HepG2 (cell line): ENCODE measurements around the gene HS6ST1. TPM values are rescaled to one million over a fixed set of nuclear protein-coding genes. Genes with fewer than 3 reads are reported as not detected.

Source experiments
- ATAC-seq: fragments of 200-7000 bp; cut with Tn5 transposase; 3 replicates; pipeline ENCODE4 v1.9.1; 2020; ENCODE audit warnings: mild to moderate bottlenecking, moderate library complexity
- BruUV-seq: library from RNA; stranded (reverse); fragments of 400-500 nt; replicated peaks from 2 replicates; lab custom pipeline; 2021; lab: Mats Ljungman, UMichigan
- CTCF ChIA-PET: fragments of 300-600 bp; formaldehyde crosslinking; extraction: SDS; loops from one replicate; lab custom pipeline; 2021; ENCODE audit warnings: low total read pairs, inconsistent platforms, low intra/inter-chr PET ratio; lab: Yijun Ruan, JAX
- POLR2A ChIA-PET: fragments of 350-600 bp; sonication (Branson Sonifier 250); formaldehyde crosslinking; loops from one replicate; lab custom pipeline; 2020; ENCODE audit warnings: antibody characterized with exemption, inconsistent platforms; lab: Yijun Ruan, JAX
- DNase-seq: peaks from one replicate; pipeline ENCODE4 v3.0.0-alpha.2; 2015; ENCODE audit warnings: low spot score
- FAIRE-seq: peaks from 3 replicates; lab custom pipeline; 2011; peaks lifted over from hg19 to GRCh38; lab: Jason Lieb, UNC
- H2AFZ ChIP-seq: one replicate; pipeline ENCODE4 v1.6.1; 2011; ENCODE audit warnings: low read length, inconsistent platforms
- H3K27ac ChIP-seq: fragments of 300-600 bp; 3 replicates; pipeline ENCODE4 v1.8.0; 2011; ENCODE audit warnings: mixed run types, mild to moderate bottlenecking, mixed read lengths, low read length, inconsistent platforms; ENCODE audit not compliant: insufficient read depth; ENCODE audit errors: extremely low read length
- H3K27me3 ChIP-seq, 2 experiments: fragments of 200-600 bp in 1 of 2; 2 replicates in 1 of 2; 3 replicates in 1 of 2; pipeline versions ENCODE4 v1.6.0 to v1.8.0; 2011; ENCODE audit warnings: low read length in 2 of 2, mild to moderate bottlenecking in 2 of 2, moderate library complexity in 2 of 2, inconsistent platforms in 1 of 2; ENCODE audit not compliant: insufficient read depth in 2 of 2, control insufficient read depth in 1 of 2
- H3K36me3 ChIP-seq, 2 experiments: fragments of 200-600 bp in 1 of 2; replicated peaks in 1 of 2; 2 replicates in 1 of 2; 3 replicates in 1 of 2; pipeline versions ENCODE4 v1.5.1 to v1.8.0; 2011; ENCODE audit warnings: low read length in 2 of 2, inconsistent platforms in 1 of 2; ENCODE audit not compliant: insufficient read depth in 2 of 2, control insufficient read depth in 1 of 2
- H3K4me1 ChIP-seq: 2 replicates; pipeline ENCODE4 v1.5.1; 2012; ENCODE audit warnings: low read length, inconsistent platforms; ENCODE audit not compliant: insufficient read depth
- H3K4me2 ChIP-seq: 2 replicates; pipeline ENCODE4 v1.6.0; 2011; ENCODE audit warnings: low read depth, low read length, inconsistent platforms
- H3K4me3 ChIP-seq, 3 experiments: fragments of 200-600 bp in 1 of 3; sonication (generic), shearing (Covaris generic) in 1 of 3; replicated peaks in 1 of 3; 2 replicates each; pipeline ENCODE4 v1.5.1; 2011 to 2016; ENCODE audit warnings: low read length in 3 of 3, inconsistent platforms in 2 of 3, low read depth in 2 of 3, mild to moderate bottlenecking in 2 of 3, control low read depth in 1 of 3, mixed read lengths in 1 of 3; ENCODE audit not compliant: insufficient read depth in 1 of 3
- H3K79me2 ChIP-seq: one replicate; pipeline ENCODE4 v1.6.1; 2011; ENCODE audit warnings: low read length, inconsistent platforms; ENCODE audit not compliant: insufficient read depth
- H3K9ac ChIP-seq: 2 replicates; pipeline ENCODE4 v1.6.0; 2011; ENCODE audit warnings: mild to moderate bottlenecking, low read depth, low read length, inconsistent platforms; ENCODE audit not compliant: insufficient read depth
- H3K9me3 ChIP-seq: 2 replicates; pipeline ENCODE4 v1.5.1; 2012; ENCODE audit warnings: mild to moderate bottlenecking, low read length
- H4K20me1 ChIP-seq: 2 replicates; pipeline ENCODE4 v1.6.0; 2011; ENCODE audit warnings: inconsistent platforms, mild to moderate bottlenecking, low read length, moderate library complexity; ENCODE audit not compliant: insufficient read depth
- ATRX ChIP-seq: sonication (generic); formaldehyde crosslinking; IDR thresholded peaks from 2 replicates; pipeline ENCODE4 v1.4.0; 2020; ENCODE audit warnings: missing genetic modification reagents, borderline replicate concordance
- BRF2 ChIP-seq: sonication (generic); formaldehyde crosslinking; IDR thresholded peaks from 2 replicates; pipeline ENCODE4 v1.8.1; 2022; ENCODE audit warnings: mild to moderate bottlenecking, missing genetic modification reagents
- ELF1 ChIP-seq: sonication (generic); formaldehyde crosslinking; IDR thresholded peaks from 2 replicates; pipeline ENCODE4 v1.4.0; 2020; ENCODE audit warnings: missing genetic modification reagents
- MXD1 ChIP-seq: sonication (generic); formaldehyde crosslinking; IDR thresholded peaks from 2 replicates; pipeline ENCODE4 v1.4.0; 2020; ENCODE audit warnings: mild to moderate bottlenecking, missing genetic modification reagents
- NFE2L2 ChIP-seq: fragments of 150-350 bp; IDR thresholded peaks from 2 replicates; pipeline ENCODE4 v1.6.1; 2014; ENCODE audit warnings: low read length
- ZNF121 ChIP-seq: sonication (generic); formaldehyde crosslinking; IDR thresholded peaks from 2 replicates; pipeline ENCODE4 v1.5.0; 2020; ENCODE audit warnings: mild to moderate bottlenecking, missing genetic modification reagents
- ZNF24 ChIP-seq: fragments of 450-650 bp; IDR thresholded peaks from 2 replicates; pipeline ENCODE4 v1.6.1; 2017; ENCODE audit warnings: antibody characterized with exemption, mild to moderate bottlenecking
- ZNF34 ChIP-seq: sonication (generic); formaldehyde crosslinking; IDR thresholded peaks from 2 replicates; pipeline ENCODE4 v1.4.0; 2020; ENCODE audit warnings: mild to moderate bottlenecking, missing genetic modification reagents, borderline replicate concordance
- WGBS: methylation state at CpG from one replicate; pipeline ENCODE4 v1.1.6; 2017; ENCODE audit warnings: low lambda C conversion rate; 5-methylcytosine and 5-hydroxymethylcytosine counted together
- in situ Hi-C: cut with HindIII; loops from 2 replicates; pipeline ENCODE4 v1.10.0; 2017; ENCODE audit warnings: low pct_unique_long_range_greater_than_20kb; ENCODE audit not compliant: extremely low pct_ligation_motif_present
- intact Hi-C: fragments of 100-400 bp; cut with micrococcal nuclease; formaldehyde crosslinking; loops from one replicate; pipeline ENCODE4 v1.10.0; 2022; ENCODE audit not compliant: unreplicated experiment
- polyA plus RNA-seq, 8 experiments: library from polyadenylated mRNA; depleted of rRNA in 3 of 8; stranded (reverse) in 7 of 8; unstranded in 1 of 8; fragments of >200 nt; fragmentation: Illumina TruSeq in 4 of 8; extraction: Trizol in 4 of 8; gene quantifications; 2 replicates each; pipeline versions ENCODE4 v1.2.1 to v1.2.3, GENCODE V29; 2011 to 2016; ENCODE audit warnings: low read depth in 4 of 8, missing spikeins in 1 of 8, mixed read lengths in 1 of 8; ENCODE audit not compliant: insufficient read depth in 1 of 8
- total RNA-seq, 5 experiments: library from RNA; depleted of rRNA; stranded (reverse); fragments of >200 nt; fragmentation: Illumina TruSeq; extraction: Trizol; gene quantifications; 2 replicates each; pipeline ENCODE4 v1.2.3, GENCODE V29; 2016; ENCODE audit warnings: low read depth in 1 of 5
- TF ChIP-seq, protein P1 (sequence below): sonication (generic); formaldehyde crosslinking; IDR thresholded peaks from 2 replicates; pipeline ENCODE4 v1.5.1; 2020; ENCODE audit warnings: mild to moderate bottlenecking, missing genetic modification reagents
- TF ChIP-seq, protein P2 (sequence below): sonication (generic); formaldehyde crosslinking; IDR thresholded peaks from 2 replicates; pipeline ENCODE4 v1.4.0; 2020; ENCODE audit warnings: missing genetic modification reagents, borderline replicate concordance

Gene HS6ST1
- total and polyA plus RNA-seq, 2 of the 13 experiments (the other 11 are each of a cell fraction or from before 2014, with no cell fraction given) = 34.5 to 84.6 TPM

DNA sequence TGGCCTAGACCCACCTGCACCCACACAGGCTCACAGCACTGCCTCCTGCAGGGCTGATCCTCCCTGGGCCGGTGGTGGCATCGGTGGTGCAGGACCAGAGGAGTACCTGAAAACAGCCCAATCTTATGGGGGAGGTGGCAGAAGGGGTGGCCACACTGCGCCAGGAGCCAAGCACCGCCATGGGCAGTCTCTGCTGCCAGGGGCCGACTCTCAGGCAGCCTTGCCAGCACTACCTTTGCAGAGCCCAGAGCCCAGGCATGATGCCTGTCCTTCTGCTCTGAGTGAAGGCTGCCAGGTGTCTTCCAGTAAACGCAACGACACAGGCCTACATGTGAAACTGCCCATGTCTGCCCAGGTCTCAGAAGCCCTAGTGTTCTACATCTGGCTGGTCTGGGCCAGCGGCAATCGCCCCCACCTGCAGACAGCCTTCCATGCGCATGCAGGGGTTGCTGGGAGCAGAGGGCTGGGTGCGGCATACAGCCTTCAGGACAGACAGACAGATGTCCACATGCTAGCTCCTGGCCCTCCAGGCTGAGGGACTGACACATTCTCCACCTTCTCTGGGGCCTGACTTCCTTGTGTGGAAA lies 6.8 kb downstream of the HS6ST1 start:
- Histone ChIP-seq H3K79me2 (peaks cover 97% of the 10 kb centered on the region), H3K27me3 (no peaks in the 10 kb centered on the region; a peak in 1 of 5 replicates), H4K20me1 (peaks cover 98% of the 10 kb centered on the region), H3K9ac (no peak overlapping the region), H3K36me3 (peaks cover 27 to 72% of the 10 kb centered on the region in 2 experiments), H3K27ac (no peak overlapping the region), H3K4me1 (peaks cover 100% of the 10 kb centered on the region), H3K4me3 (no peak overlapping the region; a peak in 1 of 6 replicates), H3K9me3 (no peaks in the 10 kb centered on the region), H2AFZ (no peak overlapping the region), H3K4me2 (peak overlapping the region; percentile 52; the same call in 1 of the 2 replicates)
- FAIRE-seq (no peak), DNase-seq (no peak), ATAC-seq (no peak)
- POLR2A ChIA-PET = no interaction called here
- CTCF ChIA-PET = no interaction called here
- intact Hi-C loops (no loop called here), in situ Hi-C loops (no loop called here)
- 95% methylated on average over 5 of the region's 11 CpGs for WGBS
- no TSS peak for BruUV-seq
- TF ChIP-seq ELF1 (no peak), ATRX (CRISPR knock-in tag) (no peak), MXD1 (CRISPR knock-in tag) (no peak), ZNF121 (CRISPR knock-in tag) (no peak), BRF2 (no peak), NFE2L2 (no peak), ZNF34 (no peak), ZNF24 (no peak)
- TF ChIP-seq, protein P1, sequence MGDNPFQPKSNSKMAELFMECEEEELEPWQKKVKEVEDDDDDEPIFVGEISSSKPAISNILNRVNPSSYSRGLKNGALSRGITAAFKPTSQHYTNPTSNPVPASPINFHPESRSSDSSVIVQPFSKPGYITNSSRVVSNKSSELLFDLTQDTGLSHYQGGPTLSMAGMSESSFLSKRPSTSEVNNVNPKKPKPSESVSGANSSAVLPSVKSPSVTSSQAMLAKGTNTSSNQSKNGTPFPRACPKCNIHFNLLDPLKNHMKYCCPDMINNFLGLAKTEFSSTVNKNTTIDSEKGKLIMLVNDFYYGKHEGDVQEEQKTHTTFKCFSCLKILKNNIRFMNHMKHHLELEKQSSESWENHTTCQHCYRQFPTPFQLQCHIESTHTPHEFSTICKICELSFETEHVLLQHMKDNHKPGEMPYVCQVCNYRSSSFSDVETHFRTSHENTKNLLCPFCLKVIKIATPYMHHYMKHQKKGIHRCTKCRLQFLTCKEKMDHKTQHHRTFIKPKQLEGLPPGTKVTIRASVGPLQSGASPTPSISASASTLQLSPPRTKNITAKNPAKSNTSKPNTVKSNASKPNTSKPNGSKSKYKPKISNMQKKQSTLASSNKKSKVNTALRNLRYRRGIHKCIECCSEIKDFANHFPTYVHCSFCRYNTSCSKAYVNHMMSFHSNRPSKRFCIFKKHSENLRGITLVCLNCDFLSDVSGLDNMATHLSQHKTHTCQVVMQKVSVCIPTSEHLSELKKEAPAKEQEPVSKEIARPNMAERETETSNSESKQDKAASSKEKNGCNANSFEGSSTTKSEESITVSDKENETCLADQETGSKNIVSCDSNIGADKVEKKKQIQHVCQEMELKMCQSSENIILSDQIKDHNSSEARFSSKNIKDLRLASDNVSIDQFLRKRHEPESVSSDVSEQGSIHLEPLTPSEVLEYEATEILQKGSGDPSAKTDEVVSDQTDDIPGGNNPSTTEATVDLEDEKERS (CRISPR knock-in tag) = no peak
- TF ChIP-seq, protein P2, sequence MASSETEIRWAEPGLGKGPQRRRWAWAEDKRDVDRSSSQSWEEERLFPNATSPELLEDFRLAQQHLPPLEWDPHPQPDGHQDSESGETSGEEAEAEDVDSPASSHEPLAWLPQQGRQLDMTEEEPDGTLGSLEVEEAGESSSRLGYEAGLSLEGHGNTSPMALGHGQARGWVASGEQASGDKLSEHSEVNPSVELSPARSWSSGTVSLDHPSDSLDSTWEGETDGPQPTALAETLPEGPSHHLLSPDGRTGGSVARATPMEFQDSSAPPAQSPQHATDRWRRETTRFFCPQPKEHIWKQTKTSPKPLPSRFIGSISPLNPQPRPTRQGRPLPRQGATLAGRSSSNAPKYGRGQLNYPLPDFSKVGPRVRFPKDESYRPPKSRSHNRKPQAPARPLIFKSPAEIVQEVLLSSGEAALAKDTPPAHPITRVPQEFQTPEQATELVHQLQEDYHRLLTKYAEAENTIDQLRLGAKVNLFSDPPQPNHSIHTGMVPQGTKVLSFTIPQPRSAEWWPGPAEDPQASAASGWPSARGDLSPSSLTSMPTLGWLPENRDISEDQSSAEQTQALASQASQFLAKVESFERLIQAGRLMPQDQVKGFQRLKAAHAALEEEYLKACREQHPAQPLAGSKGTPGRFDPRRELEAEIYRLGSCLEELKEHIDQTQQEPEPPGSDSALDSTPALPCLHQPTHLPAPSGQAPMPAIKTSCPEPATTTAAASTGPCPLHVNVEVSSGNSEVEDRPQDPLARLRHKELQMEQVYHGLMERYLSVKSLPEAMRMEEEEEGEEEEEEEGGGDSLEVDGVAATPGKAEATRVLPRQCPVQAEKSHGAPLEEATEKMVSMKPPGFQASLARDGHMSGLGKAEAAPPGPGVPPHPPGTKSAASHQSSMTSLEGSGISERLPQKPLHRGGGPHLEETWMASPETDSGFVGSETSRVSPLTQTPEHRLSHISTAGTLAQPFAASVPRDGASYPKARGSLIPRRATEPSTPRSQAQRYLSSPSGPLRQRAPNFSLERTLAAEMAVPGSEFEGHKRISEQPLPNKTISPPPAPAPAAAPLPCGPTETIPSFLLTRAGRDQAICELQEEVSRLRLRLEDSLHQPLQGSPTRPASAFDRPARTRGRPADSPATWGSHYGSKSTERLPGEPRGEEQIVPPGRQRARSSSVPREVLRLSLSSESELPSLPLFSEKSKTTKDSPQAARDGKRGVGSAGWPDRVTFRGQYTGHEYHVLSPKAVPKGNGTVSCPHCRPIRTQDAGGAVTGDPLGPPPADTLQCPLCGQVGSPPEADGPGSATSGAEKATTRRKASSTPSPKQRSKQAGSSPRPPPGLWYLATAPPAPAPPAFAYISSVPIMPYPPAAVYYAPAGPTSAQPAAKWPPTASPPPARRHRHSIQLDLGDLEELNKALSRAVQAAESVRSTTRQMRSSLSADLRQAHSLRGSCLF (CRISPR knock-in tag) = no peak
